ENCODE data around the gene IL21R.

IL21R gene

GRCh38 chr16:27491894-27492587 is 90.1 kb downstream of the IL21R start:
- H3K36me3 ChIP-seq (ENCODE audit: control insufficient read depth, insufficient read depth, low read length) = peaks cover 49% of the 10 kb centered on the region
- H3K9me3 ChIP-seq (ENCODE audit: control insufficient read depth, insufficient read depth, low read length) = no peaks in the 10 kb centered on the region
- no peak overlapping the region for H3K27ac ChIP-seq (ENCODE audit: low read length)
- H3K27me3 ChIP-seq (ENCODE audit: control insufficient read depth, insufficient read depth, low read length) = no peaks in the 10 kb centered on the region
- no peaks in the 10 kb centered on the region for H3K4me1 ChIP-seq (ENCODE audit: control insufficient read depth, insufficient read depth, low read length)
- WGBS (ENCODE audit: insufficient coverage, insufficient read length) = no CpG with 5 or more reads among the region's 16 CpGs
- no peak overlapping the region for H3K4me3 ChIP-seq (ENCODE audit: low read length)
- no peak for DNase-seq (ENCODE audit: low read depth, low spot score)

GRCh38 chr16:27492588-27492979 is 90.6 kb downstream of the IL21R start:
- Histone ChIP-seq H3K27ac (ENCODE audit: low read length) (no peak overlapping the region), H3K36me3 (ENCODE audit: control insufficient read depth, insufficient read depth, low read length) (peaks cover 52% of the 10 kb centered on the region), H3K27me3 (ENCODE audit: control insufficient read depth, insufficient read depth, low read length) (no peaks in the 10 kb centered on the region), H3K9me3 (ENCODE audit: control insufficient read depth, insufficient read depth, low read length) (no peaks in the 10 kb centered on the region), H3K4me3 (ENCODE audit: low read length) (no peak overlapping the region), H3K4me1 (ENCODE audit: control insufficient read depth, insufficient read depth, low read length) (no peaks in the 10 kb centered on the region)
- no peak for DNase-seq (ENCODE audit: low read depth, low spot score)
- no CpG with 5 or more reads among the region's 11 CpGs for WGBS (ENCODE audit: insufficient coverage, insufficient read length)

GRCh38 chr16:27495191-27495590 is 93.2 kb downstream of the IL21R start:
- Histone ChIP-seq H3K27me3 (ENCODE audit: control insufficient read depth, insufficient read depth, low read length) (no peaks in the 10 kb centered on the region), H3K9me3 (ENCODE audit: control insufficient read depth, insufficient read depth, low read length) (no peaks in the 10 kb centered on the region), H3K36me3 (ENCODE audit: control insufficient read depth, insufficient read depth, low read length) (peaks cover 51% of the 10 kb centered on the region), H3K27ac (ENCODE audit: low read length) (no peak overlapping the region), H3K4me1 (ENCODE audit: control insufficient read depth, insufficient read depth, low read length) (no peaks in the 10 kb centered on the region), H3K4me3 (ENCODE audit: low read length) (no peak overlapping the region)
- no peak for DNase-seq (ENCODE audit: low read depth, low spot score)
- WGBS (ENCODE audit: insufficient coverage, insufficient read length) = no CpG with 5 or more reads among the region's 13 CpGs

GRCh38 chr16:27498031-27498825 is 96.3 kb downstream of the IL21R start:
- Histone ChIP-seq H3K36me3 (ENCODE audit: control insufficient read depth, insufficient read depth, low read length) (peaks cover 51% of the 10 kb centered on the region), H3K4me3 (ENCODE audit: low read length) (no peak overlapping the region), H3K27ac (ENCODE audit: low read length) (no peak overlapping the region), H3K9me3 (ENCODE audit: control insufficient read depth, insufficient read depth, low read length) (no peaks in the 10 kb centered on the region), H3K4me1 (ENCODE audit: control insufficient read depth, insufficient read depth, low read length) (no peaks in the 10 kb centered on the region), H3K27me3 (ENCODE audit: control insufficient read depth, insufficient read depth, low read length) (no peaks in the 10 kb centered on the region)
- DNase-seq (ENCODE audit: low read depth, low spot score) = no peak
- WGBS (ENCODE audit: insufficient coverage, insufficient read length) = no CpG with 5 or more reads among the region's 9 CpGs

GRCh38 chr16:27498916-27499658 is 97.1 kb downstream of the IL21R start:
- no peak overlapping the region for H3K27ac ChIP-seq (ENCODE audit: low read length)
- H3K36me3 ChIP-seq (ENCODE audit: control insufficient read depth, insufficient read depth, low read length) = peaks cover 50% of the 10 kb centered on the region
- H3K4me1 ChIP-seq (ENCODE audit: control insufficient read depth, insufficient read depth, low read length) = no peaks in the 10 kb centered on the region
- H3K27me3 ChIP-seq (ENCODE audit: control insufficient read depth, insufficient read depth, low read length) = no peaks in the 10 kb centered on the region
- H3K4me3 ChIP-seq (ENCODE audit: low read length) = no peak overlapping the region
- DNase-seq (ENCODE audit: low read depth, low spot score) = no peak
- no CpG with 5 or more reads among the region's 14 CpGs for WGBS (ENCODE audit: insufficient coverage, insufficient read length)
- no peaks in the 10 kb centered on the region for H3K9me3 ChIP-seq (ENCODE audit: control insufficient read depth, insufficient read depth, low read length)

- H3K9me3 ChIP-seq (ENCODE audit: control insufficient read depth, insufficient read depth, low read length) = no peaks in the 10 kb centered on the region
- no peak overlapping the region for H3K4me3 ChIP-seq (ENCODE audit: low read length)
- no peak for DNase-seq (ENCODE audit: low read depth, low spot score)
- peaks cover 48% of the 10 kb centered on the region for H3K36me3 ChIP-seq (ENCODE audit: control insufficient read depth, insufficient read depth, low read length)
- H3K27ac ChIP-seq (ENCODE audit: low read length) = no peak overlapping the region
- WGBS (ENCODE audit: insufficient coverage, insufficient read length) = no CpG with 5 or more reads among the region's 9 CpGs
- H3K27me3 ChIP-seq (ENCODE audit: control insufficient read depth, insufficient read depth, low read length) = no peaks in the 10 kb centered on the region
- H3K4me1 ChIP-seq (ENCODE audit: control insufficient read depth, insufficient read depth, low read length) = no peaks in the 10 kb centered on the region
Observed at GRCh38 chr16:27499659-27500055, 97.7 kb downstream of the IL21R start.

- WGBS (ENCODE audit: insufficient coverage, insufficient read length) = no CpG with 5 or more reads among the region's 3 CpGs
- H3K4me1 ChIP-seq (ENCODE audit: control insufficient read depth, insufficient read depth, low read length) = no peaks in the 10 kb centered on the region
- H3K27ac ChIP-seq (ENCODE audit: low read length) = no peak overlapping the region
- no peak overlapping the region for H3K4me3 ChIP-seq (ENCODE audit: low read length)
- DNase-seq (ENCODE audit: low read depth, low spot score) = no peak
- peaks cover 49% of the 10 kb centered on the region for H3K36me3 ChIP-seq (ENCODE audit: control insufficient read depth, insufficient read depth, low read length)
- no peaks in the 10 kb centered on the region for H3K27me3 ChIP-seq (ENCODE audit: control insufficient read depth, insufficient read depth, low read length)
- no peaks in the 10 kb centered on the region for H3K9me3 ChIP-seq (ENCODE audit: control insufficient read depth, insufficient read depth, low read length)
Observed at GRCh38 chr16:27500801-27501200, 98.8 kb downstream of the IL21R start.

All from iPS DF 6.9 (cell line).